KMS-11 (cell line): ENCODE results near the gene TTC1.
"Not testable (repeated sequence)": the region's sequence is repeated elsewhere in the genome, so short reads cannot be mapped to it uniquely, and the experiment has no call there.

Source experiments
- H2AFZ ChIP-seq: fragments of 200-600 bp; sonication (generic); 2 replicates; pipeline ENCODE4 v1.6.1; 2016; ENCODE audit warnings: antibody characterized with exemption, mixed run types, low read depth
- H3K27ac ChIP-seq: fragments of 200-600 bp; sonication (generic); 2 replicates; pipeline ENCODE4 v1.6.1; 2016; ENCODE audit warnings: mild to moderate bottlenecking, mixed run types
- H3K27me3 ChIP-seq: fragments of 200-600 bp; sonication (generic); 2 replicates; pipeline ENCODE4 v1.6.1; 2017; ENCODE audit warnings: mild to moderate bottlenecking, low read depth, mixed run types, moderate library complexity; ENCODE audit not compliant: insufficient read depth
- H3K36me3 ChIP-seq: fragments of 200-600 bp; sonication (generic); 2 replicates; pipeline ENCODE4 v1.6.1; 2017; ENCODE audit warnings: mild to moderate bottlenecking, mixed run types; ENCODE audit not compliant: insufficient read depth
- H3K4me1 ChIP-seq: fragments of 200-600 bp; sonication (generic); 2 replicates; pipeline ENCODE4 v1.6.1; 2016; ENCODE audit warnings: mild to moderate bottlenecking, low read depth, mixed run types; ENCODE audit not compliant: poor library complexity, severe bottlenecking
- H3K4me2 ChIP-seq: fragments of 200-600 bp; sonication (generic); 2 replicates; pipeline ENCODE4 v1.7.0; 2016; ENCODE audit warnings: mild to moderate bottlenecking, mixed run types
- H3K4me3 ChIP-seq: fragments of 200-600 bp; sonication (generic); IDR thresholded peaks from 2 replicates; pipeline ENCODE4 v1.6.1; 2017; ENCODE audit warnings: low read depth, low read length, mixed read lengths; ENCODE audit not compliant: insufficient read depth
- H3K79me2 ChIP-seq: fragments of 200-600 bp; sonication (generic); 2 replicates; pipeline ENCODE4 v1.6.1; 2016; ENCODE audit warnings: low read depth, mixed run types; ENCODE audit not compliant: insufficient read depth
- H3K9ac ChIP-seq: fragments of 200-600 bp; sonication (generic); 2 replicates; pipeline ENCODE4 v1.6.1; 2016; ENCODE audit warnings: mild to moderate bottlenecking, mixed run types
- H4K20me1 ChIP-seq: fragments of 200-600 bp; sonication (generic); 2 replicates; pipeline ENCODE4 v1.6.1; 2016; ENCODE audit warnings: mild to moderate bottlenecking, mixed run types; ENCODE audit not compliant: insufficient read depth
- TF ChIP-seq, protein P1 (sequence below): fragments of 200-600 bp; sonication (generic); conservative IDR thresholded peaks from 2 replicates; pipeline ENCODE4 v1.6.1; 2017; ENCODE audit warnings: low read depth, mild to moderate bottlenecking, antibody characterized with exemption, low read length, moderate library complexity, mixed read lengths

The TTC1 gene

DNA sequence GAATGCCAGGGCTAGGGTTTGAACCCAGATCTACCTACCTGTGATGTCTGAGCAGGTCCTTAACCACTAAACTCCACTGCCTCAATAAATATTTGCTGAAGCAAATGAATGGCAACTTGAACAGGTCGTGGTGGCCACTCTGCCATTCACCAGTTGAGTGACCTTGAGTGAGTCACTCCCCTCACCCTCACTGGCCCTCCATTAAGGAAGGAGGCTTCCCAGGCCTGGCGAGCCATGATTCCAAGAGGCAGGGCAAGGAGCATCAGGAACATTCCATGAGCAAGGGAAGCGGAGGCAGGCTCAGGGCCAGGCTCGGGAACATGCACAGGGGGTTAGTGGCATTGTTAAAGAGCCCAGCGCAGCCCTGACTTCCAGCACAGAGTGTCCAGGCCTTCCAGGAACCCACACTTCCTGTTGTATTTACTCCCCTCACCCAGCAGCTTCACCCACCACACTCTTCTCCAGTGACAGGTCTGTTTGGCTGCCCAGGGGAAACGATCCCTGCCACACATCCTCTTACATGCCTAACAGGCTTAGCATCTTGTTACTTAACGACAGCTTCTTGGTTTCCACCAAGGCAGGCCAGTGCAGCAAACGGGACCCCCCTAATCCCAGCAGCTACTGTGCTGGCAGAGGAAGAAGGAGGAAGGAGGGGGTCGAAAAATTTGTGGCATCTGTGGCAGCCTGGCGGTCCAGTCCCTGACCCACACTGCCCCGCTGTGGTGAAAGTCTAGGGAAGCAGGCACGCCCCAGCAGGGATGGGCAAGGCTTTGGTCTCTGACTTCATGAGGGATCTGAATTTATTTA, 43.7 kb upstream of the TTC1 start:
- H3K4me1 ChIP-seq = no peaks in the 10 kb centered on the region
- no peaks in the 10 kb centered on the region for H3K79me2 ChIP-seq
- no peak overlapping the region for H3K4me3 ChIP-seq
- no peaks in the 10 kb centered on the region for H3K36me3 ChIP-seq
- H3K27me3 ChIP-seq = no peaks in the 10 kb centered on the region
- no peak overlapping the region for H2AFZ ChIP-seq
- no peaks in the 10 kb centered on the region for H4K20me1 ChIP-seq
- no peak overlapping the region for H3K27ac ChIP-seq
- no peak overlapping the region for H3K4me2 ChIP-seq
- no peak overlapping the region for H3K9ac ChIP-seq
- TF ChIP-seq, protein P1, sequence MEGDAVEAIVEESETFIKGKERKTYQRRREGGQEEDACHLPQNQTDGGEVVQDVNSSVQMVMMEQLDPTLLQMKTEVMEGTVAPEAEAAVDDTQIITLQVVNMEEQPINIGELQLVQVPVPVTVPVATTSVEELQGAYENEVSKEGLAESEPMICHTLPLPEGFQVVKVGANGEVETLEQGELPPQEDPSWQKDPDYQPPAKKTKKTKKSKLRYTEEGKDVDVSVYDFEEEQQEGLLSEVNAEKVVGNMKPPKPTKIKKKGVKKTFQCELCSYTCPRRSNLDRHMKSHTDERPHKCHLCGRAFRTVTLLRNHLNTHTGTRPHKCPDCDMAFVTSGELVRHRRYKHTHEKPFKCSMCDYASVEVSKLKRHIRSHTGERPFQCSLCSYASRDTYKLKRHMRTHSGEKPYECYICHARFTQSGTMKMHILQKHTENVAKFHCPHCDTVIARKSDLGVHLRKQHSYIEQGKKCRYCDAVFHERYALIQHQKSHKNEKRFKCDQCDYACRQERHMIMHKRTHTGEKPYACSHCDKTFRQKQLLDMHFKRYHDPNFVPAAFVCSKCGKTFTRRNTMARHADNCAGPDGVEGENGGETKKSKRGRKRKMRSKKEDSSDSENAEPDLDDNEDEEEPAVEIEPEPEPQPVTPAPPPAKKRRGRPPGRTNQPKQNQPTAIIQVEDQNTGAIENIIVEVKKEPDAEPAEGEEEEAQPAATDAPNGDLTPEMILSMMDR = no peak

DNA sequence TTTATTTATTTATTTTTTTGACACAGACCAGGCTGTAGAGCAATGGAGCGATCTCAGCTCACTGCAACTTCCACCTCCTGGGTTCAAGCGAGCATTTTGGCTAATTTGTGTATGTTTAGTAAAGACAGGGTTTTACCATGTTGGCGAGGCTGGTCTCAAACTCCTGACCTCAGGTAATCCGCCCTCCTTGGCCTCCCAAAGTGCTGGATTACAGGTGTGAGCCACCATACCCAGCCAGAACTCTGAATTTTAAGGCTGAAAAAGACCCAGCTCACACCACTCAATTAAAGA, 43.2 kb upstream of the TTC1 start:
- H4K20me1 ChIP-seq, H3K79me2 ChIP-seq, H3K4me2 ChIP-seq, H3K4me1 ChIP-seq, H3K36me3 ChIP-seq, H3K27ac ChIP-seq, H3K27me3 ChIP-seq, H2AFZ ChIP-seq, H3K4me3 ChIP-seq, H3K9ac ChIP-seq: not testable (repeated sequence)

DNA sequence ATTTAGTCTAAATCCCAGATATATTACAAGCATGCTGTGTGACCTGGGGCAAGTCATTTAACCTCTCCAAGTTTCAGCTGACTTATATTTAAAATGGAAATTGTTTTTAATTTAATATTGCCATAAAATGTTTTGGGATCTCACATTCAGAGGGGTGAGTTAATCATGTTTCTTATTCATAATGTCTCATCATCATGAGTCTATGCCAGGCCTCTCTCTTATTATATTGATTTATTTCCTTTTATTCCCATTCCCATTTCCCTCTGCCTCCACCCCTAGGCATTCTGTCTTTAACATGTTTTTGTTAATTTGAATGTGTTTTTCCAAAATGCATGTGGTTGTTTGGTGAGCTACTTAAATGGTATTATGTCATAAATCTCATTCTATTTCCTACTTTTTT, 39.0 kb upstream of the TTC1 start:
- Histone ChIP-seq H3K4me1 (no peaks in the 10 kb centered on the region), H4K20me1 (no peaks in the 10 kb centered on the region), H3K4me2 (no peak overlapping the region), H3K4me3 (no peak overlapping the region), H3K9ac (no peak overlapping the region), H3K79me2 (no peaks in the 10 kb centered on the region), H3K27me3 (no peaks in the 10 kb centered on the region), H3K27ac (no peak overlapping the region), H2AFZ (no peak overlapping the region), H3K36me3 (no peaks in the 10 kb centered on the region)
- TF ChIP-seq, protein P1 = no peak

DNA sequence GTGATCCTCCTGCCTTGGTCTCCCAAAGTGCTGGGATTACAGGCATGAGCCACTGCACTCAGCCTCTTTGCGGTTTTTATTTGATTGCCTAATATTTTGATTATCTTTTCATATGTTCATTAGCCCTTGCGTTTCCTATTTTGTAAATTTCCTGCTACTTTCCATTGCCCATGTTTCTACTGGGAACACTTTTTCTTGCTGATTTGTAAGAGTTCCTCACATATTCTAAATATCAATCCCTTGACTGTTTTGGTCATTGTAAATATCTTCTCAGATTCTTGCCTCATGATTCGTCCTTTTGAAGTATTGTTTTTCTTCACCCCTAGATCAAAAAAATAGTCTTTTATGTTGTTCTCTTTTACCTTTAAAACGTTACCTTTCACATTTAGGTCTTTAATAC, 37.9 kb upstream of the TTC1 start:
- Histone ChIP-seq H3K4me3 (no peak overlapping the region), H2AFZ (no peak overlapping the region), H3K79me2 (no peaks in the 10 kb centered on the region), H3K36me3 (no peaks in the 10 kb centered on the region), H4K20me1 (no peaks in the 10 kb centered on the region), H3K4me1 (no peaks in the 10 kb centered on the region), H3K27ac (no peak overlapping the region), H3K4me2 (no peak overlapping the region), H3K9ac (no peak overlapping the region), H3K27me3 (no peaks in the 10 kb centered on the region)
- TF ChIP-seq, protein P1 = no peak

DNA sequence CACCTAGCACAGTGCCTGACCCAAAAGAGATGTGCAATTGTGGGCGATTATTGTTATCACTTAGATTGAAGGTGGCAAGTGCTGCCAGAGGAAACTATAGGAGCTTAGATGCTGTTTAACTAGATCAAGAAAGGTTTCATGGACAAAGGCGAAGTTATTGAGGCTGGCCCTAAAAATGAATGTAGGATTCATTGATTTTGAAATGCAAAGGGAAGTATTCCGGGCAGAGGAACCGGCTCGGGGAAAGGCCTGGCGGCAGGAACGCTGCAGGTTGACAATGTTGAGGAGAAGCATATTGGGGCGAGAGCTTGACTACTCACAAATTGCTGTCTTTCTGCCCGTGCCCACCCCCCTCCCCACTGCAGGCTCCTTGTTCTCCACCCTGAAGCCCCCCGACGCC, 37.4 kb upstream of the TTC1 start:
- Histone ChIP-seq H3K36me3 (no peaks in the 10 kb centered on the region), H4K20me1 (no peaks in the 10 kb centered on the region), H3K27ac (no peak overlapping the region), H3K4me3 (no peak overlapping the region), H3K4me1 (no peaks in the 10 kb centered on the region), H3K79me2 (no peaks in the 10 kb centered on the region), H3K27me3 (no peaks in the 10 kb centered on the region), H2AFZ (no peak overlapping the region), H3K9ac (no peak overlapping the region), H3K4me2 (no peak overlapping the region)
- TF ChIP-seq, protein P1 = no peak
